Thyroid gland (tissue), 4 donors: Measurements from ENCODE around the gene HNRNPA3. TPM values are rescaled to one million over a fixed set of nuclear protein-coding genes. Genes with fewer than 3 reads are reported as not detected.
"Not testable (repeated sequence)": the region's sequence is repeated elsewhere in the genome, so short reads cannot be mapped to it uniquely, and the experiment has no call there.

Experiments used
- DNase-seq, 2 donors: peaks; one replicate each; pipeline ENCODE4 v3.0.0-alpha.2; 2019
- H3K27ac ChIP-seq, 3 donors: fragments of 200-600 bp; sonication (generic); 1 replicate in 2 of 3; 2 replicates in 1 of 3; pipeline ENCODE4 v1.5.1; 2016 to 2019; ENCODE audit warnings: mild to moderate bottlenecking in 1 of 3, moderate library complexity in 1 of 3
- H3K27me3 ChIP-seq: fragments of 200-600 bp; sonication (generic); one replicate; pipeline ENCODE4 v1.5.1; 2019
- H3K36me3 ChIP-seq, 2 donors: fragments of 200-600 bp; sonication (generic); one replicate each; pipeline ENCODE4 v1.5.1; 2016 to 2019
- H3K4me1 ChIP-seq, 2 donors: fragments of 200-600 bp; sonication (generic); one replicate each; pipeline ENCODE4 v1.5.1; 2017 to 2019
- H3K4me3 ChIP-seq, 3 donors: fragments of 200-600 bp; sonication (generic); replicated peaks in 1 of 3; 1 replicate in 2 of 3; 2 replicates in 1 of 3; pipeline ENCODE4 v1.5.1; 2016; ENCODE audit warnings: mild to moderate bottlenecking in 1 of 3
- H3K9me3 ChIP-seq: fragments of 200-600 bp; sonication (generic); one replicate; pipeline ENCODE4 v1.5.1; 2017
- CTCF ChIP-seq, 6 experiments: fragments of 200-600 bp in 3 of 6; fragments of 450-650 bp in 3 of 6; sonication (generic) in 3 of 6; IDR thresholded peaks; one replicate each; pipeline ENCODE4 v1.5.1; 2016 to 2019; ENCODE audit warnings: antibody characterized with exemption in 6 of 6, mild to moderate bottlenecking in 2 of 6, inconsistent platforms in 1 of 6, moderate library complexity in 1 of 6
- POLR2A ChIP-seq, 2 donors: fragments of 450-650 bp; IDR thresholded peaks; one replicate each; pipeline ENCODE4 v1.6.1; 2017; ENCODE audit warnings: antibody characterized with exemption in 2 of 2, mild to moderate bottlenecking in 2 of 2, moderate library complexity in 1 of 2
- WGBS, 2 donors: methylation state at CpG; one replicate each; pipeline ENCODE4 v1.1.5; 2017; 5-methylcytosine and 5-hydroxymethylcytosine counted together
- intact Hi-C: fragments of 100-400 bp; cut with DNase I; formaldehyde crosslinking; loops from one replicate; pipeline ENCODE4 v1.15.1; 2023
- total RNA-seq, 4 donors: library from RNA; depleted of rRNA; stranded (reverse); fragments of >200 nt; gene quantifications; one replicate each; pipeline ENCODE4 v1.2.3, GENCODE V29; 2016

The HNRNPA3 gene
- total RNA-seq, 4 donors from 2014 or later, result 80.3 to 115 (median 82.3) TPM

- H3K9me3 ChIP-seq, result no peaks in the 10 kb centered on the region
- DNase-seq, result peak; percentile 93 to 94
- intact Hi-C loops, result loop anchor here (5.0 to 10.0 kb wide), 2 partner anchors 48 to 49 kb away; partner anchors contain the start of gene NFE2L2
- TF ChIP-seq CTCF (IDR thresholded peaks at IDR 0.05) (peak in 1 of 6 experiments; percentile 7), POLR2A (IDR thresholded peaks at IDR 0.05) (peak in 1 of 2 donors; percentile 47)
- no peaks in the 10 kb centered on the region for H3K27me3 ChIP-seq
- H3K36me3 ChIP-seq, result peaks cover 24 to 26% of the 10 kb centered on the region in 2 donors
- peaks cover 35 to 41% of the 10 kb centered on the region in 2 donors for H3K4me1 ChIP-seq
- H3K4me3 ChIP-seq, result peak overlapping the region; percentile 82 to 95 (median 82)
- peak overlapping the region; percentile 99 to 100 (median 100) for H3K27ac ChIP-seq
- 0 to 1% methylated on average over 25 to 37 of the region's 74 CpGs for WGBS, 2 donors
Measured at GRCh38 chr2:177212891-177213856, 580 bp downstream of the HNRNPA3 start.

GRCh38 chr2:177217247-177217843, 4.8 kb downstream of the HNRNPA3 start:
- intact Hi-C loops, result loop anchor here (10.0 kb wide), 1 partner anchor 53 kb away; no protein-coding TSS in a partner anchor
- TF ChIP-seq CTCF (IDR thresholded peaks at IDR 0.05) (no peak), POLR2A (IDR thresholded peaks at IDR 0.05) (no peak)
- H3K27ac ChIP-seq, result no peak overlapping the region
- no peak overlapping the region for H3K4me3 ChIP-seq
- DNase-seq, result no peak
- H3K27me3 ChIP-seq, result no peaks in the 10 kb centered on the region
- H3K9me3 ChIP-seq, result no peaks in the 10 kb centered on the region
- WGBS, 2 donors, result 89 to 94% methylated on average over 5 of the region's 5 CpGs
- H3K36me3 ChIP-seq, result peaks cover 59 to 61% of the 10 kb centered on the region in 2 donors
- H3K4me1 ChIP-seq, result peaks cover 29 to 30% of the 10 kb centered on the region in 2 donors

GRCh38 chr2:177219787-177220186, 7.2 kb downstream of the HNRNPA3 start:
- H3K36me3 ChIP-seq, result peaks cover 66% of the 10 kb centered on the region in 2 donors
- intact Hi-C loops, result loop anchor here (10.0 kb wide), 1 partner anchor 55 kb away; no protein-coding TSS in a partner anchor
- H3K27me3 ChIP-seq, H3K27ac ChIP-seq, H3K9me3 ChIP-seq, DNase-seq, H3K4me3 ChIP-seq: not testable (repeated sequence)
- H3K4me1 ChIP-seq, result peaks cover 20 to 22% of the 10 kb centered on the region in 2 donors
- WGBS, 2 donors, result 94 to 97% methylated on average over 2 of the region's 2 CpGs

GRCh38 chr2:177221534-177221933, 8.9 kb downstream of the HNRNPA3 start:
- Histone ChIP-seq H3K4me3 (no peak overlapping the region), H3K27me3 (no peaks in the 10 kb centered on the region), H3K36me3 (peaks cover 59% of the 10 kb centered on the region in 2 donors), H3K27ac (no peak overlapping the region), H3K4me1 (peaks cover 6 to 9% of the 10 kb centered on the region in 2 donors), H3K9me3 (no peaks in the 10 kb centered on the region)
- TF ChIP-seq POLR2A (IDR thresholded peaks at IDR 0.05) (no peak), CTCF (IDR thresholded peaks at IDR 0.05) (no peak)
- DNase-seq, result no peak
- intact Hi-C loops, result no loop called here
- WGBS, 2 donors, result 92 to 95% methylated on average over 3 of the region's 3 CpGs

GRCh38 chr2:177221970-177222369, 9.4 kb downstream of the HNRNPA3 start:
- H3K27ac ChIP-seq, result no peak overlapping the region
- no peak for DNase-seq
- H3K4me3 ChIP-seq, result no peak overlapping the region
- no peak for TF ChIP-seq CTCF (IDR thresholded peaks at IDR 0.05)
- no peak for TF ChIP-seq POLR2A (IDR thresholded peaks at IDR 0.05)
- intact Hi-C loops, result no loop called here
- H3K9me3 ChIP-seq, result no peaks in the 10 kb centered on the region
- no peaks in the 10 kb centered on the region for H3K27me3 ChIP-seq
- H3K4me1 ChIP-seq, result peaks cover 5% of the 10 kb centered on the region in 2 donors
- peaks cover 54% of the 10 kb centered on the region in 2 donors for H3K36me3 ChIP-seq
- 90% methylated on average over 3 of the region's 3 CpGs for WGBS, 2 donors

- H3K4me1 ChIP-seq, H3K27me3 ChIP-seq, H3K4me3 ChIP-seq, intact Hi-C loops, DNase-seq, H3K27ac ChIP-seq, H3K9me3 ChIP-seq: not testable (repeated sequence)
- H3K36me3 ChIP-seq, result peaks cover 40% of the 10 kb centered on the region in 2 donors
Measured at GRCh38 chr2:177223436-177223835, 10.8 kb downstream of the HNRNPA3 start.
